WTC11 (cell line): Measurements from ENCODE around the gene SAP30L. TPM values are rescaled to one million over a fixed set of nuclear protein-coding genes. Genes with fewer than 3 reads are reported as not detected.
A peak's percentile ranks its signal among the peaks of the same experiment; 100 is the strongest.

ENCODE experiments used
- ATAC-seq: fragments of 200-7000 bp; cut with Tn5 transposase; 2 replicates; pipeline ENCODE4 v1.10.0; 2021; ENCODE audit warnings: mild to moderate bottlenecking, moderate library complexity
- CTCF ChIA-PET: fragments of 300-600 bp; sonication (Branson Sonifier 250); formaldehyde crosslinking; loops from one replicate; lab custom pipeline; 2021; ENCODE audit warnings: antibody characterized with exemption; lab: Charles Lee
- POLR2A ChIA-PET: fragments of 350-600 bp; sonication (Branson Sonifier 250); formaldehyde crosslinking; loops from one replicate; lab custom pipeline; 2021; ENCODE audit warnings: antibody characterized with exemption; lab: Charles Lee
- DNase-seq: peaks from one replicate; pipeline ENCODE4 v3.0.0; 2021; ENCODE audit warnings: low spot score
- H3K27ac Mint-ChIP-seq: 2 replicates; pipeline ENCODE4 v1.8.0; 2021; ENCODE audit warnings: mixed read lengths
- H3K27me3 Mint-ChIP-seq: 2 replicates; pipeline ENCODE4 v1.8.0; 2021; ENCODE audit warnings: low read depth, mild to moderate bottlenecking, moderate library complexity, mixed read lengths
- H3K36me3 Mint-ChIP-seq: 2 replicates; pipeline ENCODE4 v1.8.0; 2021; ENCODE audit warnings: mixed read lengths
- H3K4me1 Mint-ChIP-seq: 2 replicates; pipeline ENCODE4 v1.8.0; 2022; ENCODE audit warnings: mixed read lengths
- H3K4me3 Mint-ChIP-seq: 2 replicates; pipeline ENCODE4 v1.8.0; 2021; ENCODE audit warnings: mild to moderate bottlenecking, moderate library complexity, mixed read lengths
- H3K9me3 Mint-ChIP-seq: 2 replicates; pipeline ENCODE4 v1.8.0; 2021; ENCODE audit warnings: mixed read lengths
- AR ChIP-seq: fragments of 250-450 bp; sonication (Bioruptor Pico); IDR thresholded peaks from 2 replicates; pipeline ENCODE4 v1.9.0; 2021; ENCODE audit warnings: mild to moderate bottlenecking
- CDX4 ChIP-seq: fragments of 250-450 bp; sonication (Bioruptor Pico); IDR thresholded peaks from 2 replicates; pipeline ENCODE4 v1.9.0; 2021; ENCODE audit warnings: moderate library complexity, mild to moderate bottlenecking, inconsistent platforms, borderline replicate concordance
- CTCF ChIP-seq: fragments of 200-600 bp; IDR thresholded peaks from 2 replicates; pipeline ENCODE4 v1.8.0; 2022; ENCODE audit warnings: antibody characterized with exemption
- ELF4 ChIP-seq: sonication (generic); formaldehyde crosslinking; IDR thresholded peaks from 2 replicates; pipeline ENCODE4 v1.8.1; 2022; ENCODE audit warnings: low read depth, mild to moderate bottlenecking, moderate library complexity, missing genetic modification reagents
- ESRRA ChIP-seq: sonication (generic); formaldehyde crosslinking; IDR thresholded peaks from 2 replicates; pipeline ENCODE4 v1.8.1; 2022; ENCODE audit warnings: mild to moderate bottlenecking, missing genetic modification reagents, borderline replicate concordance
- GTF2I ChIP-seq: fragments of 250-450 bp; sonication (Bioruptor Pico); conservative IDR thresholded peaks from 2 replicates; pipeline ENCODE4 v1.4.0; 2021; ENCODE audit warnings: mild to moderate bottlenecking
- IRF2 ChIP-seq: sonication (generic); formaldehyde crosslinking; IDR thresholded peaks from 2 replicates; pipeline ENCODE4 v1.8.0; 2022; ENCODE audit warnings: low read depth, missing genetic modification reagents, borderline replicate concordance
- MAX ChIP-seq: sonication (generic); formaldehyde crosslinking; IDR thresholded peaks from 2 replicates; pipeline ENCODE4 v1.8.0; 2022; ENCODE audit warnings: mild to moderate bottlenecking, missing genetic modification reagents
- MYBL2 ChIP-seq: sonication (generic); formaldehyde crosslinking; IDR thresholded peaks from 2 replicates; pipeline ENCODE4 v1.8.1; 2023; ENCODE audit warnings: mild to moderate bottlenecking, moderate library complexity, missing genetic modification reagents
- NFYB ChIP-seq: sonication (generic); formaldehyde crosslinking; conservative IDR thresholded peaks from 2 replicates; pipeline ENCODE4 v1.8.0; 2022; ENCODE audit warnings: low read depth, missing genetic modification reagents
- NR3C1 ChIP-seq: sonication (generic); formaldehyde crosslinking; conservative IDR thresholded peaks from 2 replicates; pipeline ENCODE4 v1.8.1; 2023; ENCODE audit warnings: low read depth, mild to moderate bottlenecking, missing genetic modification reagents
- PRRX2 ChIP-seq: fragments of 250-450 bp; sonication (Bioruptor Pico); IDR thresholded peaks from 2 replicates; pipeline ENCODE4 v1.8.0; 2021; ENCODE audit warnings: mild to moderate bottlenecking
- RELA ChIP-seq: sonication (generic); formaldehyde crosslinking; IDR thresholded peaks from 2 replicates; pipeline ENCODE4 v1.8.1; 2022; ENCODE audit warnings: missing genetic modification reagents, mild to moderate bottlenecking, borderline replicate concordance
- RORB ChIP-seq: fragments of 250-450 bp; sonication (Bioruptor Pico); IDR thresholded peaks from 2 replicates; pipeline ENCODE4 v1.9.0; 2021; ENCODE audit warnings: mild to moderate bottlenecking
- SMAD3 ChIP-seq: sonication (generic); formaldehyde crosslinking; IDR thresholded peaks from 2 replicates; pipeline ENCODE4 v1.8.0; 2022; ENCODE audit warnings: missing genetic modification reagents, mild to moderate bottlenecking, borderline replicate concordance
- TEAD1 ChIP-seq: sonication (generic); formaldehyde crosslinking; IDR thresholded peaks from 2 replicates; pipeline ENCODE4 v1.8.0; 2022; ENCODE audit warnings: mild to moderate bottlenecking, missing genetic modification reagents
- USF2 ChIP-seq: sonication (generic); formaldehyde crosslinking; IDR thresholded peaks from 2 replicates; pipeline ENCODE4 v1.8.1; 2023; ENCODE audit warnings: mild to moderate bottlenecking, missing genetic modification reagents, moderate library complexity
- ZNF232 ChIP-seq: sonication (generic); formaldehyde crosslinking; IDR thresholded peaks from 2 replicates; pipeline ENCODE4 v1.8.0; 2022; ENCODE audit warnings: mild to moderate bottlenecking, missing genetic modification reagents
- ZNF423 ChIP-seq: fragments of 250-450 bp; sonication (Bioruptor Pico); IDR thresholded peaks from 2 replicates; pipeline ENCODE4 v2.1.2; 2022; ENCODE audit warnings: mild to moderate bottlenecking, moderate library complexity
- ZNF512 ChIP-seq: sonication (generic); formaldehyde crosslinking; IDR thresholded peaks from 2 replicates; pipeline ENCODE4 v1.8.1; 2022; ENCODE audit warnings: missing genetic modification reagents, borderline replicate concordance
- ZNF671 ChIP-seq: fragments of 250-450 bp; sonication (Bioruptor Pico); IDR thresholded peaks from 2 replicates; pipeline ENCODE4 v1.8.0; 2021; ENCODE audit warnings: mild to moderate bottlenecking
- total RNA-seq: library from RNA; stranded (reverse); gene quantifications from 3 replicates; pipeline ENCODE4 v1.2.3, GENCODE V29; 2021
- TF ChIP-seq, protein P1 (sequence below): sonication (generic); formaldehyde crosslinking; conservative IDR thresholded peaks from 2 replicates; pipeline ENCODE4 v1.8.1; 2022; ENCODE audit warnings: mild to moderate bottlenecking, missing genetic modification reagents
- TF ChIP-seq, protein P2 (sequence below): fragments of 250-450 bp; sonication (Bioruptor Pico); IDR thresholded peaks from 2 replicates; pipeline ENCODE4 v1.9.0; 2021; ENCODE audit warnings: mild to moderate bottlenecking
- TF ChIP-seq, protein P3 (sequence below): sonication (generic); formaldehyde crosslinking; IDR thresholded peaks from 2 replicates; pipeline ENCODE4 v1.8.0; 2023; ENCODE audit warnings: mild to moderate bottlenecking, missing genetic modification reagents

SAP30L gene
- total RNA-seq, 1 experiment from 2014 or later, result 33.5 TPM

- no peak for TF ChIP-seq ZNF512 (CRISPR knock-in tag)
- no peak for TF ChIP-seq ELF4
- no peak for TF ChIP-seq AR (CRISPR knock-in tag)
- no peak for TF ChIP-seq GTF2I (CRISPR knock-in tag)
- TF ChIP-seq PRRX2 (CRISPR knock-in tag), result no peak
- TF ChIP-seq RORB (CRISPR knock-in tag), result no peak
- TF ChIP-seq NFYB (CRISPR knock-in tag), result no peak
- TF ChIP-seq MYBL2, result no peak
- TF ChIP-seq RELA (CRISPR knock-in tag), result no peak
- peak; percentile 77 for TF ChIP-seq ZNF423 (CRISPR knock-in tag)
- peak; percentile 65; the same call in 1 of the 2 replicates for TF ChIP-seq MAX
- no peak for TF ChIP-seq NR3C1
- no peak for TF ChIP-seq USF2
- TF ChIP-seq, protein P1, sequence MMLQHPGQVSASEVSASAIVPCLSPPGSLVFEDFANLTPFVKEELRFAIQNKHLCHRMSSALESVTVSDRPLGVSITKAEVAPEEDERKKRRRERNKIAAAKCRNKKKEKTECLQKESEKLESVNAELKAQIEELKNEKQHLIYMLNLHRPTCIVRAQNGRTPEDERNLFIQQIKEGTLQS (CRISPR knock-in tag), result no peak
- no peak for TF ChIP-seq ZNF232
- no peak for TF ChIP-seq ESRRA (CRISPR knock-in tag)
- peak; percentile 70; the same call in 1 of the 2 replicates for TF ChIP-seq TEAD1 (CRISPR knock-in tag)
Measured at GRCh38 chr5:154405078-154405792, 40.6 kb upstream of the SAP30L start (continued).

DNA sequence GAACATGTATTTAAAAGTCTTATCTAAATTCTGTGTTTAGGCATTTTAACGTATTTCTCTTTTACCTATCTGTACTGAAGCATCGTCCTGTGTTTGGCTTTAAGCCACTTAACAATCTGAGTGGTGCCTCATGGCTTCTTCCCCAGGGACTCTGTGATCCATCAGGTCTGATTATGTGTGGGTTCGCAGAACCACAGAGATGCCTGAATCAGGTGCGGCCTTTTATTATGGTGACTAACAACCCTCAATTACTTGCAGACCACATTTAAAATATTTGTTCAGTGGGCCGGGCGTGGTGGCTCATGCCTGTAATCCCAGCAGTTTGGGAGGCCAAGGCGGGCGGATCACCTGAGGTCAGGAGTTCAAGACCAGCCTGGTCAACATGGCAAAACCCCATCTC, 39.6 kb upstream of the SAP30L start:
- H3K27ac Mint-ChIP-seq, result no peak overlapping the region
- ChIA-PET POLR2A (no interaction called here), CTCF (interaction anchor here (0.8 to 3.8 kb wide), 6 partner anchors 206 to 432 kb away, joined by 3 to 72 read pairs (median 18); partner anchors contain the start of gene GALNT10)
- ATAC-seq, result no peak
- H3K9me3 Mint-ChIP-seq, result no peaks in the 10 kb centered on the region
- no peaks in the 10 kb centered on the region; the same call in 1 of the 2 replicates for H3K27me3 Mint-ChIP-seq
- no peak for DNase-seq
- peaks cover 5% of the 10 kb centered on the region; the same call in 1 of the 2 replicates for H3K36me3 Mint-ChIP-seq
- H3K4me3 Mint-ChIP-seq, result no peak overlapping the region
- H3K4me1 Mint-ChIP-seq, result peaks cover 13% of the 10 kb centered on the region
- TF ChIP-seq, protein P2, sequence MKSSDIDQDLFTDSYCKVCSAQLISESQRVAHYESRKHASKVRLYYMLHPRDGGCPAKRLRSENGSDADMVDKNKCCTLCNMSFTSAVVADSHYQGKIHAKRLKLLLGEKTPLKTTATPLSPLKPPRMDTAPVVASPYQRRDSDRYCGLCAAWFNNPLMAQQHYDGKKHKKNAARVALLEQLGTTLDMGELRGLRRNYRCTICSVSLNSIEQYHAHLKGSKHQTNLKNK, result no peak
- TF ChIP-seq GTF2I (CRISPR knock-in tag) (no peak), CTCF (no peak), USF2 (no peak), ZNF671 (CRISPR knock-in tag) (no peak), SMAD3 (CRISPR knock-in tag) (no peak), CDX4 (no peak), NFYB (CRISPR knock-in tag) (no peak), IRF2 (CRISPR knock-in tag) (no peak)
- TF ChIP-seq, protein P3, sequence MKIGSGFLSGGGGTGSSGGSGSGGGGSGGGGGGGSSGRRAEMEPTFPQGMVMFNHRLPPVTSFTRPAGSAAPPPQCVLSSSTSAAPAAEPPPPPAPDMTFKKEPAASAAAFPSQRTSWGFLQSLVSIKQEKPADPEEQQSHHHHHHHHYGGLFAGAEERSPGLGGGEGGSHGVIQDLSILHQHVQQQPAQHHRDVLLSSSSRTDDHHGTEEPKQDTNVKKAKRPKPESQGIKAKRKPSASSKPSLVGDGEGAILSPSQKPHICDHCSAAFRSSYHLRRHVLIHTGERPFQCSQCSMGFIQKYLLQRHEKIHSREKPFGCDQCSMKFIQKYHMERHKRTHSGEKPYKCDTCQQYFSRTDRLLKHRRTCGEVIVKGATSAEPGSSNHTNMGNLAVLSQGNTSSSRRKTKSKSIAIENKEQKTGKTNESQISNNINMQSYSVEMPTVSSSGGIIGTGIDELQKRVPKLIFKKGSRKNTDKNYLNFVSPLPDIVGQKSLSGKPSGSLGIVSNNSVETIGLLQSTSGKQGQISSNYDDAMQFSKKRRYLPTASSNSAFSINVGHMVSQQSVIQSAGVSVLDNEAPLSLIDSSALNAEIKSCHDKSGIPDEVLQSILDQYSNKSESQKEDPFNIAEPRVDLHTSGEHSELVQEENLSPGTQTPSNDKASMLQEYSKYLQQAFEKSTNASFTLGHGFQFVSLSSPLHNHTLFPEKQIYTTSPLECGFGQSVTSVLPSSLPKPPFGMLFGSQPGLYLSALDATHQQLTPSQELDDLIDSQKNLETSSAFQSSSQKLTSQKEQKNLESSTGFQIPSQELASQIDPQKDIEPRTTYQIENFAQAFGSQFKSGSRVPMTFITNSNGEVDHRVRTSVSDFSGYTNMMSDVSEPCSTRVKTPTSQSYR (CRISPR knock-in tag), result no peak
